ENCODE measurements around the gene KCNJ3. TPM values are rescaled to one million over a fixed set of nuclear protein-coding genes. Genes with fewer than 3 reads are reported as not detected.

The KCNJ3 gene
- polyA plus RNA-seq, 3 donors: not detected

- no peaks in the 10 kb centered on the region for H3K27me3 ChIP-seq (ENCODE audit: control insufficient read depth in 2 of 2, insufficient read depth in 2 of 2, low read length in 2 of 2)
- Mint-ChIP-seq H3K9me3 (peaks cover 0 to 5% (median 2%) of the 10 kb centered on the region in 7 donors), H3K4me1 (peaks cover 3% of the 10 kb centered on the region), H3K36me3 (no peaks in the 10 kb centered on the region), H3K27ac (no peak overlapping the region), H3K27me3 (ENCODE audit: low read depth in 3 of 3) (no peaks in the 10 kb centered on the region), H3K4me3 (no peak overlapping the region)
- DNase-seq: no peak
- no peaks in the 10 kb centered on the region for H3K9me3 ChIP-seq (replicated peaks in 1 of 2; ENCODE audit: control insufficient read depth in 1 of 2, insufficient read depth in 1 of 2, low read length in 2 of 2)
- H3K79me2 ChIP-seq (ENCODE audit: insufficient read depth, low read length): no peaks in the 10 kb centered on the region
- H3K4me2 ChIP-seq (replicated peaks; ENCODE audit: extremely low read depth, low read length, poor library complexity, severe bottlenecking): no peak overlapping the region
- WGBS (ENCODE audit: insufficient coverage): 92% methylated on average over 3 of the region's 3 CpGs
- no peak overlapping the region for H3K4me3 ChIP-seq (replicated peaks in 1 of 3; ENCODE audit: low read depth in 2 of 3, low read length in 3 of 3)
- H3K4me1 ChIP-seq (ENCODE audit: control insufficient read depth in 1 of 2, insufficient read depth in 2 of 2, low read length in 2 of 2): no peaks in the 10 kb centered on the region
- H4K20me1 ChIP-seq (ENCODE audit: insufficient read depth, low read length): no peaks in the 10 kb centered on the region
- no peak for TF ChIP-seq CTCF (IDR thresholded peaks at IDR 0.05)
- no peak overlapping the region for H3K9ac ChIP-seq (ENCODE audit: insufficient read depth, low read length, poor library complexity, severe bottlenecking)
- H3K36me3 ChIP-seq (replicated peaks in 1 of 2; ENCODE audit: control insufficient read depth in 1 of 2, insufficient read depth in 2 of 2, low read length in 2 of 2): no peaks in the 10 kb centered on the region
- H3K27ac ChIP-seq (ENCODE audit: low read depth in 1 of 2, low read length in 2 of 2): no peak overlapping the region
- no peak overlapping the region for H2AFZ ChIP-seq (ENCODE audit: insufficient read depth, low read depth, low read length, poor library complexity, severe bottlenecking)
- intact Hi-C loops (cut with micrococcal nuclease): no loop called here
Observed at GRCh38 chr2:154677401-154677800, 21.1 kb upstream of the KCNJ3 start.

GRCh38 chr2:154681741-154682140 lies 16.8 kb upstream of the KCNJ3 start:
- no peak overlapping the region for H3K27ac Mint-ChIP-seq
- H3K79me2 ChIP-seq (ENCODE audit: insufficient read depth, low read length): no peaks in the 10 kb centered on the region

More at GRCh38 chr2:154681741-154682140, 16.8 kb upstream of the KCNJ3 start:
- intact Hi-C loops (cut with micrococcal nuclease): no loop called here
- no peaks in the 10 kb centered on the region for H3K27me3 Mint-ChIP-seq (ENCODE audit: low read depth in 3 of 3)
- H4K20me1 ChIP-seq (ENCODE audit: insufficient read depth, low read length): no peaks in the 10 kb centered on the region
- H3K9ac ChIP-seq (ENCODE audit: insufficient read depth, low read length, poor library complexity, severe bottlenecking): no peak overlapping the region
- no peaks in the 10 kb centered on the region for H3K36me3 Mint-ChIP-seq
- no peaks in the 10 kb centered on the region for H3K4me1 ChIP-seq (ENCODE audit: control insufficient read depth in 1 of 2, insufficient read depth in 2 of 2, low read length in 2 of 2)
- no peak overlapping the region for H2AFZ ChIP-seq (ENCODE audit: insufficient read depth, low read depth, low read length, poor library complexity, severe bottlenecking)
- H3K27me3 ChIP-seq (ENCODE audit: control insufficient read depth in 2 of 2, insufficient read depth in 2 of 2, low read length in 2 of 2): no peaks in the 10 kb centered on the region
- no peak overlapping the region for H3K4me2 ChIP-seq (replicated peaks; ENCODE audit: extremely low read depth, low read length, poor library complexity, severe bottlenecking)
- no peak for TF ChIP-seq CTCF (IDR thresholded peaks at IDR 0.05)
- DNase-seq: no peak
- peaks cover 3% of the 10 kb centered on the region for H3K4me1 Mint-ChIP-seq
- H3K27ac ChIP-seq (ENCODE audit: low read depth in 1 of 2, low read length in 2 of 2): no peak overlapping the region
- 100% methylated on average over 1 of the region's 2 CpGs for whole genome bisulfite sequencing (ENCODE audit: insufficient coverage)
- H3K9me3 ChIP-seq (replicated peaks in 1 of 2; ENCODE audit: control insufficient read depth in 1 of 2, insufficient read depth in 1 of 2, low read length in 2 of 2): no peaks in the 10 kb centered on the region
- H3K4me3 ChIP-seq (replicated peaks in 1 of 3; ENCODE audit: low read depth in 2 of 3, low read length in 3 of 3): no peak overlapping the region
- no peaks in the 10 kb centered on the region for H3K36me3 ChIP-seq (replicated peaks in 1 of 2; ENCODE audit: control insufficient read depth in 1 of 2, insufficient read depth in 2 of 2, low read length in 2 of 2)
- peaks cover 0 to 6% (median 2%) of the 10 kb centered on the region in 7 donors for H3K9me3 Mint-ChIP-seq
- no peak overlapping the region for H3K4me3 Mint-ChIP-seq

Data from CD14-positive monocyte (primary cell).